K562 (cell line): ENCODE measurements around the gene ZNF740. TPM values are rescaled to one million over a fixed set of nuclear protein-coding genes. Genes with fewer than 3 reads are reported as not detected.

ENCODE experiments used
- HNRNPLL ChIP-seq: fragments of 200-400 bp; formaldehyde crosslinking; IDR thresholded peaks from 2 replicates; pipeline ENCODE4 v1.6.1; 2017; ENCODE audit warnings: low read length, low read depth, mild to moderate bottlenecking; ENCODE audit not compliant: poor library complexity, severe bottlenecking
- KAT2B ChIP-seq: IDR thresholded peaks from one replicate; pipeline ENCODE4 v1.6.1; 2012; ENCODE audit warnings: low read depth, mild to moderate bottlenecking, control low read depth, inconsistent platforms, low read length, moderate library complexity
- KDM5B ChIP-seq: fragments of 200-600 bp; sonication (generic); IDR thresholded peaks from 2 replicates; pipeline ENCODE4 v1.6.1; 2012; ENCODE audit warnings: low read depth, mild to moderate bottlenecking, moderate library complexity, low read length, control low read depth, inconsistent platforms; ENCODE audit not compliant: insufficient replicate concordance
- POLR2AphosphoS2 ChIP-seq: IDR thresholded peaks from 2 replicates; pipeline ENCODE4 v1.6.1; 2012; ENCODE audit warnings: low read length, improper control_type of control experiment
- RBFOX2 ChIP-seq: fragments of 200-400 bp; formaldehyde crosslinking; IDR thresholded peaks from 2 replicates; pipeline ENCODE4 v1.6.1; 2017; ENCODE audit warnings: low read depth, mild to moderate bottlenecking, low read length, moderate library complexity
- RUNX1 ChIP-seq: sonication (generic); IDR thresholded peaks from 2 replicates; pipeline ENCODE4 v1.6.1; 2016; ENCODE audit warnings: antibody characterized with exemption, low read depth
- SIRT6 ChIP-seq: IDR thresholded peaks from one replicate; pipeline ENCODE4 v1.6.1; 2012; ENCODE audit warnings: low read depth, mild to moderate bottlenecking, control low read depth, inconsistent platforms, low read length, moderate library complexity
- STAT5B ChIP-seq: fragments of 250-450 bp; sonication (Bioruptor Pico); IDR thresholded peaks from 2 replicates; pipeline ENCODE4 v1.8.0; 2021; ENCODE audit warnings: mild to moderate bottlenecking, inconsistent platforms
- TBP ChIP-seq: optimal IDR thresholded peaks from 2 replicates; pipeline ENCODE3; 2011; ENCODE audit warnings: low read depth, low read length, improper control_type of control experiment
- ZNF507 ChIP-seq: conservative IDR thresholded peaks from 2 replicates; pipeline ENCODE4 v1.6.1; 2017; ENCODE audit warnings: missing genetic modification characterization, missing compliant biosample characterization
- polyA plus RNA-seq, 8 experiments: library from polyadenylated mRNA; depleted of rRNA in 4 of 8; stranded (reverse) in 5 of 8; unstranded in 3 of 8; fragments of >200 nt; fragmentation: Nextera tagmentation in 2 of 8; fragmentation: Illumina TruSeq in 1 of 8; extraction: Ambion mirVana in 2 of 8; extraction: Trizol in 1 of 8; gene quantifications; 2 replicates each; pipeline versions ENCODE4 v1.2.1 to v1.2.3, GENCODE V29; 2011 to 2014; ENCODE audit warnings: inconsistent platforms in 1 of 8, missing spikeins in 1 of 8
- total RNA-seq, 7 experiments: library from RNA; depleted of rRNA in 6 of 7; stranded (reverse); fragments of >200 nt in 6 of 7; fragmentation: Illumina TruSeq in 2 of 7; extraction: Trizol in 2 of 7; gene quantifications; 2 replicates each; pipeline versions ENCODE4 v1.2.1 to v1.2.3, GENCODE V29; 2011 to 2021; ENCODE audit warnings: low replicate concordance in 1 of 7
- TF ChIP-seq, protein P1 (sequence below), 3 experiments: fragments of 200-800 bp in 1 of 3; sonication (Bioruptor generic) in 1 of 3; sonication (generic) in 1 of 3; formaldehyde crosslinking in 1 of 3; IDR thresholded peaks; 2 replicates each; pipeline versions ENCODE4 v1.6.1 to v1.8.0; 2016 to 2022; ENCODE audit warnings: mild to moderate bottlenecking in 2 of 3, missing compliant biosample characterization in 2 of 3, missing genetic modification characterization in 2 of 3, missing genetic modification reagents in 1 of 3
- TF ChIP-seq, protein P2 (sequence below): sonication (generic); formaldehyde crosslinking; IDR thresholded peaks from 2 replicates; pipeline ENCODE4 v1.8.0; 2022; ENCODE audit warnings: mild to moderate bottlenecking, missing genetic modification reagents
- TF ChIP-seq, protein P3 (sequence below): fragments of 150-350 bp; IDR thresholded peaks from 2 replicates; pipeline ENCODE4 v1.6.1; 2014; ENCODE audit warnings: low read depth, mild to moderate bottlenecking, low read length, borderline replicate concordance
- TF ChIP-seq, protein P4 (sequence below): fragments of 250-450 bp; sonication (Bioruptor Pico); IDR thresholded peaks from 2 replicates; pipeline ENCODE4 v1.8.0; 2021; ENCODE audit warnings: moderate library complexity, mild to moderate bottlenecking, inconsistent platforms
- TF ChIP-seq, protein P5 (sequence below): sonication (generic); formaldehyde crosslinking; IDR thresholded peaks from 2 replicates; pipeline ENCODE4 v1.9.0; 2022; ENCODE audit warnings: mild to moderate bottlenecking, missing genetic modification reagents

ZNF740 gene
- total and polyA plus RNA-seq, 9 of the 15 experiments (the other 6 are each of a cell fraction or from before 2014, with no cell fraction given) = 0.57 to 46.4 (median 18.6) TPM

DNA sequence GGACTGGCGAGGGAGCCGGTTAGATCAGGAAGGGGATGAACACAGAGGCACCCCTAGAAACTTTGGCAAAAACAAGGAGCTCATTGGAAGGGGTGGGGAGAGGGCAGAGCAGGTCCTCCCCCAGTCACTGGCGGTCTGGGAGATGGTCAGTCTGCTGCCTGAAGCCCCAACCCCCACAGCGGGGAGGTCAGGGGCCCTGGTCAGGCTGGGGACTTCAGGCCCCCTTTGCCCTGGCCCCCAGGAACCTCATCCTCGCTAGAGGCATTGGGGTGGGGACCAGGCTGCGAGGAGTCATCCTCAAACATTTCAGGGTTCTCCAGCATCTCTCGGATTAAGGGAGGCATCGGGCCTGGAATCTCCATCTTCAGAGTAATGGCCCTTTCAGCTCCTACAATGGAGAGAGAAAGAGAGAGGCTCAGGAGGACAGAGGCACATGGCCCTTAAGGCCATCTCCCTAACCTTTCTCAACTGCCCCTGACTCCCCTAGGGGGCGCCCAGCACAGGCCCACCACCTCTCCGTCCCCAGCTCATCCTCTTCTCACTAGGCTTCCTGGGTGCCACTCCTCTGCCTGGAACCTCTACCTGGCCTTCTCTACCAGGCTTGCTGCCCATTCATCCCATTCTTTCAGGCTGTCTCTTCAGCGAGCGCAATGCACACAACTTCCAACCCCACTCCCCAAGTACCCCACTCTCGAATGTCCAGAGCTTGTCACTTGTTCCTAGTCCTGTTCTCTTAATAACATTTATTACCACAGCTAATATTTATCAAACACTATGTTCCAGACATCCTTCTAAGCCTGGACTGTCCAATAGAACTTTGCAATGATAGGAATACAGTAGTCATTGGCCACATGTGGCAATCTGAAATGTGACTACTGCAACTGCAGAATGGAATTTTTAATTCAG is 31.2 kb downstream of the ZNF740 start (continued):
- TF ChIP-seq, protein P1, sequence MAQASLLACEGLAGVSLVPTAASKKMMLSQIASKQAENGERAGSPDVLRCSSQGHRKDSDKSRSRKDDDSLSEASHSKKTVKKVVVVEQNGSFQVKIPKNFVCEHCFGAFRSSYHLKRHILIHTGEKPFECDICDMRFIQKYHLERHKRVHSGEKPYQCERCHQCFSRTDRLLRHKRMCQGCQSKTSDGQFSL (CRISPR knock-in tag; IDR thresholded peaks at IDR 0.05) = no peak
- TF ChIP-seq, protein P1 (tag; IDR thresholded peaks at IDR 0.05) = no peak
- TF ChIP-seq KAT2B (no peak), TBP (no peak), RBFOX2 (no peak), KDM5B (no peak), ZNF507 (tag) (no peak), RUNX1 (no peak), SIRT6 (no peak), HNRNPLL (no peak), STAT5B (no peak), POLR2AphosphoS2 (no peak)
- TF ChIP-seq, protein P2, sequence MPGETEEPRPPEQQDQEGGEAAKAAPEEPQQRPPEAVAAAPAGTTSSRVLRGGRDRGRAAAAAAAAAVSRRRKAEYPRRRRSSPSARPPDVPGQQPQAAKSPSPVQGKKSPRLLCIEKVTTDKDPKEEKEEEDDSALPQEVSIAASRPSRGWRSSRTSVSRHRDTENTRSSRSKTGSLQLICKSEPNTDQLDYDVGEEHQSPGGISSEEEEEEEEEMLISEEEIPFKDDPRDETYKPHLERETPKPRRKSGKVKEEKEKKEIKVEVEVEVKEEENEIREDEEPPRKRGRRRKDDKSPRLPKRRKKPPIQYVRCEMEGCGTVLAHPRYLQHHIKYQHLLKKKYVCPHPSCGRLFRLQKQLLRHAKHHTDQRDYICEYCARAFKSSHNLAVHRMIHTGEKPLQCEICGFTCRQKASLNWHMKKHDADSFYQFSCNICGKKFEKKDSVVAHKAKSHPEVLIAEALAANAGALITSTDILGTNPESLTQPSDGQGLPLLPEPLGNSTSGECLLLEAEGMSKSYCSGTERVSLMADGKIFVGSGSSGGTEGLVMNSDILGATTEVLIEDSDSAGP (CRISPR knock-in tag) = no peak
- TF ChIP-seq, protein P3, sequence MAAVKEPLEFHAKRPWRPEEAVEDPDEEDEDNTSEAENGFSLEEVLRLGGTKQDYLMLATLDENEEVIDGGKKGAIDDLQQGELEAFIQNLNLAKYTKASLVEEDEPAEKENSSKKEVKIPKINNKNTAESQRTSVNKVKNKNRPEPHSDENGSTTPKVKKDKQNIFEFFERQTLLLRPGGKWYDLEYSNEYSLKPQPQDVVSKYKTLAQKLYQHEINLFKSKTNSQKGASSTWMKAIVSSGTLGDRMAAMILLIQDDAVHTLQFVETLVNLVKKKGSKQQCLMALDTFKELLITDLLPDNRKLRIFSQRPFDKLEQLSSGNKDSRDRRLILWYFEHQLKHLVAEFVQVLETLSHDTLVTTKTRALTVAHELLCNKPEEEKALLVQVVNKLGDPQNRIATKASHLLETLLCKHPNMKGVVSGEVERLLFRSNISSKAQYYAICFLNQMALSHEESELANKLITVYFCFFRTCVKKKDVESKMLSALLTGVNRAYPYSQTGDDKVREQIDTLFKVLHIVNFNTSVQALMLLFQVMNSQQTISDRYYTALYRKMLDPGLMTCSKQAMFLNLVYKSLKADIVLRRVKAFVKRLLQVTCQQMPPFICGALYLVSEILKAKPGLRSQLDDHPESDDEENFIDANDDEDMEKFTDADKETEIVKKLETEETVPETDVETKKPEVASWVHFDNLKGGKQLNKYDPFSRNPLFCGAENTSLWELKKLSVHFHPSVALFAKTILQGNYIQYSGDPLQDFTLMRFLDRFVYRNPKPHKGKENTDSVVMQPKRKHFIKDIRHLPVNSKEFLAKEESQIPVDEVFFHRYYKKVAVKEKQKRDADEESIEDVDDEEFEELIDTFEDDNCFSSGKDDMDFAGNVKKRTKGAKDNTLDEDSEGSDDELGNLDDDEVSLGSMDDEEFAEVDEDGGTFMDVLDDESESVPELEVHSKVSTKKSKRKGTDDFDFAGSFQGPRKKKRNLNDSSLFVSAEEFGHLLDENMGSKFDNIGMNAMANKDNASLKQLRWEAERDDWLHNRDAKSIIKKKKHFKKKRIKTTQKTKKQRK = no peak
- TF ChIP-seq, protein P4, sequence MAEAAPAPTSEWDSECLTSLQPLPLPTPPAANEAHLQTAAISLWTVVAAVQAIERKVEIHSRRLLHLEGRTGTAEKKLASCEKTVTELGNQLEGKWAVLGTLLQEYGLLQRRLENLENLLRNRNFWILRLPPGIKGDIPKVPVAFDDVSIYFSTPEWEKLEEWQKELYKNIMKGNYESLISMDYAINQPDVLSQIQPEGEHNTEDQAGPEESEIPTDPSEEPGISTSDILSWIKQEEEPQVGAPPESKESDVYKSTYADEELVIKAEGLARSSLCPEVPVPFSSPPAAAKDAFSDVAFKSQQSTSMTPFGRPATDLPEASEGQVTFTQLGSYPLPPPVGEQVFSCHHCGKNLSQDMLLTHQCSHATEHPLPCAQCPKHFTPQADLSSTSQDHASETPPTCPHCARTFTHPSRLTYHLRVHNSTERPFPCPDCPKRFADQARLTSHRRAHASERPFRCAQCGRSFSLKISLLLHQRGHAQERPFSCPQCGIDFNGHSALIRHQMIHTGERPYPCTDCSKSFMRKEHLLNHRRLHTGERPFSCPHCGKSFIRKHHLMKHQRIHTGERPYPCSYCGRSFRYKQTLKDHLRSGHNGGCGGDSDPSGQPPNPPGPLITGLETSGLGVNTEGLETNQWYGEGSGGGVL (CRISPR knock-in tag) = no peak
- TF ChIP-seq, protein P5, sequence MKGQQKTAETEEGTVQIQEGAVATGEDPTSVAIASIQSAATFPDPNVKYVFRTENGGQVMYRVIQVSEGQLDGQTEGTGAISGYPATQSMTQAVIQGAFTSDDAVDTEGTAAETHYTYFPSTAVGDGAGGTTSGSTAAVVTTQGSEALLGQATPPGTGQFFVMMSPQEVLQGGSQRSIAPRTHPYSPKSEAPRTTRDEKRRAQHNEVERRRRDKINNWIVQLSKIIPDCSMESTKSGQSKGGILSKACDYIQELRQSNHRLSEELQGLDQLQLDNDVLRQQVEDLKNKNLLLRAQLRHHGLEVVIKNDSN (CRISPR knock-in tag) = 0 out of 2 replicates have a peak, but pooled peaks have one; percentile 8
